Cardiac fibroblast (primary cell): ENCODE data around the gene ZNF687.

Source experiments
- DNase-seq, 2 donors: peaks; one replicate each; pipeline versions ENCODE4 v3.0.0 to v3.0.0-alpha.2; 2010; ENCODE audit warnings: low read depth in 2 of 2
- H3K4me3 ChIP-seq, 2 donors: replicated peaks in 1 of 2; 1 replicate in 1 of 2; 2 replicates in 1 of 2; pipeline ENCODE4 v1.5.1; 2011; ENCODE audit warnings: low read depth in 2 of 2, low read length in 2 of 2, mild to moderate bottlenecking in 2 of 2, moderate library complexity in 1 of 2
- CTCF ChIP-seq: IDR thresholded peaks from one replicate; pipeline ENCODE4 v1.5.1; 2011; ENCODE audit warnings: low read depth, mild to moderate bottlenecking, low read length, inconsistent platforms

ZNF687 gene

GRCh38 chr1:151282883-151283725 is 1.0 kb downstream of the ZNF687 start:
- DNase-seq = peak in 1 of 2 donors; percentile 16
- TF ChIP-seq CTCF = no peak
- peak overlapping the region; percentile 78 to 90 for H3K4me3 ChIP-seq

GRCh38 chr1:151284013-151284577 is 2.0 kb downstream of the ZNF687 start:
- H3K4me3 ChIP-seq = peak overlapping the region in 1 of 2 donors; percentile 90
- no peak for TF ChIP-seq CTCF

GRCh38 chr1:151286619-151287340 is 4.7 kb downstream of the ZNF687 start:
- H3K4me3 ChIP-seq = no peak overlapping the region
- no peak for TF ChIP-seq CTCF
- DNase-seq = no peak

More at GRCh38 chr1:151284013-151284577, 2.0 kb downstream of the ZNF687 start:
- no peak for DNase-seq

GRCh38 chr1:151287341-151287699 is 5.2 kb downstream of the ZNF687 start:
- no peak for DNase-seq
- TF ChIP-seq CTCF = no peak
- H3K4me3 ChIP-seq = no peak overlapping the region

- no peak for DNase-seq
- no peak for TF ChIP-seq CTCF
- no peak overlapping the region for H3K4me3 ChIP-seq
Observed at GRCh38 chr1:151287767-151288500, 5.8 kb downstream of the ZNF687 start.

- no peak for TF ChIP-seq CTCF
- H3K4me3 ChIP-seq = no peak overlapping the region
- DNase-seq = no peak
Observed at GRCh38 chr1:151288502-151288901, 6.4 kb downstream of the ZNF687 start.
